Thymus (tissue), 14 donors: ENCODE data around the gene ANO10. TPM values are rescaled to one million over a fixed set of nuclear protein-coding genes. Genes with fewer than 3 reads are reported as not detected.
"Not testable (repeated sequence)": the region's sequence is repeated elsewhere in the genome, so short reads cannot be mapped to it uniquely, and the experiment has no call there.

Source experiments
- DNase-seq, 9 donors: peaks; one replicate each; pipeline ENCODE4 v3.0.0-alpha.2; 2013; ENCODE audit warnings: low spot score in 9 of 9, low read depth in 6 of 9, missing footprints in 1 of 9
- H3K27ac ChIP-seq, 2 donors: one replicate each; pipeline ENCODE4 v1.5.1; 2013; ENCODE audit warnings: control low read depth in 1 of 2, low read depth in 1 of 2, low read length in 1 of 2, mild to moderate bottlenecking in 1 of 2, moderate library complexity in 1 of 2
- H3K27me3 ChIP-seq, 2 donors: one replicate each; pipeline ENCODE4 v1.5.1; 2013; ENCODE audit warnings: low read length in 1 of 2; ENCODE audit not compliant: control insufficient read depth in 2 of 2, insufficient read depth in 1 of 2
- H3K36me3 ChIP-seq, 2 donors: one replicate each; pipeline ENCODE4 v1.5.1; 2013; ENCODE audit warnings: low read length in 1 of 2, mild to moderate bottlenecking in 1 of 2, moderate library complexity in 1 of 2; ENCODE audit not compliant: control insufficient read depth in 2 of 2, insufficient read depth in 2 of 2
- H3K4me1 ChIP-seq, 2 donors: one replicate each; pipeline ENCODE4 v1.5.1; 2013; ENCODE audit warnings: low read length in 2 of 2; ENCODE audit not compliant: control insufficient read depth in 2 of 2, insufficient read depth in 2 of 2
- H3K4me3 ChIP-seq, 2 donors: one replicate each; pipeline ENCODE4 v1.5.1; 2013; ENCODE audit warnings: low read length in 2 of 2, control low read depth in 1 of 2, mild to moderate bottlenecking in 1 of 2
- H3K9me3 ChIP-seq, 2 donors: one replicate each; pipeline ENCODE4 v1.5.1; 2013; ENCODE audit warnings: low read length in 1 of 2, mild to moderate bottlenecking in 1 of 2; ENCODE audit not compliant: control insufficient read depth in 2 of 2, insufficient read depth in 1 of 2
- WGBS: extraction: QIAGEN DNeasy Blood & Tissue Kit; methylation state at CpG from one replicate; pipeline ENCODE4 v1.1.7; 2013; 5-methylcytosine and 5-hydroxymethylcytosine counted together
- long read RNA-seq, 10 donors: transcript quantifications; one replicate each; lab custom pipeline, GENCODE V29; 2026
- polyA plus RNA-seq: library from polyadenylated mRNA; stranded (reverse); fragments of 200-250 nt; gene quantifications from one replicate; pipeline ENCODE4 v1.2.3, GENCODE V29; 2013
- total RNA-seq: library from RNA; stranded (reverse); fragments of 120-200 nt; gene quantifications from one replicate; pipeline ENCODE4 v1.2.4, GENCODE V29; 2013
- donor health status: healthy.

Gene ANO10
- total RNA-seq (5.2 TPM), polyA plus RNA-seq (8.7 TPM)
- long read RNA-seq, donor 1: 0 reads
- long read RNA-seq, donor 2, partial matches to known transcripts: 0 of 3 reads
- long read RNA-seq, donor 2, other reads (novel, unspliced or antisense): 0 of 3 reads
- long read RNA-seq, donor 3: 0 reads
- long read RNA-seq, donor 4, partial matches to known transcripts: 0 of 5 reads
- long read RNA-seq, donor 4, other reads (novel, unspliced or antisense): 5 of 5 reads
- long read RNA-seq, donor 5, partial matches to known transcripts: 0 of 1 reads
- long read RNA-seq, donor 5, other reads (novel, unspliced or antisense): 0 of 1 reads
- long read RNA-seq, donor 6, partial matches to known transcripts: 0 of 1 reads
- long read RNA-seq, donor 6, other reads (novel, unspliced or antisense): 0 of 1 reads
- long read RNA-seq, donor 7, partial matches to known transcripts: 0 of 1 reads
- long read RNA-seq, donor 7, other reads (novel, unspliced or antisense): 0 of 1 reads
- long read RNA-seq, donor 8, partial matches to known transcripts: 0 of 2 reads
- long read RNA-seq, donor 8, other reads (novel, unspliced or antisense): 0 of 2 reads
- long read RNA-seq, donor 9, partial matches to known transcripts: 0 of 1 reads
- long read RNA-seq, donor 9, other reads (novel, unspliced or antisense): 0 of 1 reads
- long read RNA-seq, donor 10: 0 reads

- H3K27ac ChIP-seq: peak within 1 kb of the TSS; percentile 47 to 64
- WGBS: 1% methylated on average over 80 of the region's 80 CpGs
- peak; percentile 68 to 93 (median 86) for DNase-seq
- peaks cover 3 to 13% of the 10 kb centered on the region in 2 donors for H3K27me3 ChIP-seq
- no peaks in the 10 kb centered on the region for H3K36me3 ChIP-seq
- H3K9me3 ChIP-seq: no peaks in the 10 kb centered on the region
- peaks cover 8 to 12% of the 10 kb centered on the region in 2 donors for H3K4me1 ChIP-seq
- H3K4me3 ChIP-seq: peak within 1 kb of the TSS; percentile 65 to 94
These were observed at the start of gene ANO10 for GRCh38 chr3:43621656-43622432. Gene ANO10 (minus strand): TSS chr3:43622011. CDS start chr3:43605852, 16,159 bp downstream.

- 97% methylated on average over 5 of the region's 5 CpGs for WGBS
- H3K4me1 ChIP-seq: no peaks in the 10 kb centered on the region
- H3K9me3 ChIP-seq: no peaks in the 10 kb centered on the region
- H3K36me3 ChIP-seq: no peaks in the 10 kb centered on the region
- H3K27ac ChIP-seq: no peak overlapping the region
- H3K27me3 ChIP-seq: no peaks in the 10 kb centered on the region
- DNase-seq: no peak
- H3K4me3 ChIP-seq: no peak overlapping the region
These were observed 49.1 kb upstream of the ANO10 start for GRCh38 chr3:43670635-43671522.

GRCh38 chr3:43665011-43665410, 43.2 kb upstream of the ANO10 start:
- not testable (repeated sequence) for H3K9me3 ChIP-seq, H3K36me3 ChIP-seq, H3K27me3 ChIP-seq, H3K4me1 ChIP-seq, H3K27ac ChIP-seq, H3K4me3 ChIP-seq, DNase-seq
- WGBS: 97% methylated on average over 3 of the region's 3 CpGs

- not testable (repeated sequence) for H3K4me1 ChIP-seq, H3K4me3 ChIP-seq, H3K36me3 ChIP-seq, H3K27me3 ChIP-seq, H3K27ac ChIP-seq, DNase-seq, H3K9me3 ChIP-seq
- 97% methylated on average over 1 of the region's 1 CpG for WGBS
These were observed 39.6 kb upstream of the ANO10 start for GRCh38 chr3:43661376-43661775.

- Histone ChIP-seq H3K27me3 (no peaks in the 10 kb centered on the region), H3K36me3 (no peaks in the 10 kb centered on the region), H3K4me3 (no peak overlapping the region), H3K4me1 (no peaks in the 10 kb centered on the region), H3K27ac (no peak overlapping the region), H3K9me3 (peaks cover 0 to 7% of the 10 kb centered on the region in 2 donors)
- DNase-seq: no peak
- 91% methylated on average over 13 of the region's 13 CpGs for WGBS
These were observed 37.6 kb upstream of the ANO10 start for GRCh38 chr3:43659250-43659880.

- H3K4me1 ChIP-seq, H3K27ac ChIP-seq, DNase-seq, H3K9me3 ChIP-seq, H3K4me3 ChIP-seq, H3K36me3 ChIP-seq, H3K27me3 ChIP-seq: not testable (repeated sequence)
- 96% methylated on average over 22 of the region's 22 CpGs for WGBS
These were observed 34.6 kb upstream of the ANO10 start for GRCh38 chr3:43656390-43656789.

GRCh38 chr3:43650345-43650744, 28.5 kb upstream of the ANO10 start:
- Histone ChIP-seq H3K27me3 (peaks cover 0 to 2% of the 10 kb centered on the region in 2 donors), H3K4me3 (no peak overlapping the region), H3K9me3 (no peaks in the 10 kb centered on the region), H3K27ac (no peak overlapping the region), H3K36me3 (no peaks in the 10 kb centered on the region), H3K4me1 (no peaks in the 10 kb centered on the region)
- 97% methylated on average over 1 of the region's 1 CpG for WGBS
- DNase-seq: no peak

GRCh38 chr3:43649365-43649968, 27.7 kb upstream of the ANO10 start:
- no peak overlapping the region for H3K4me3 ChIP-seq
- DNase-seq: no peak
- no peaks in the 10 kb centered on the region for H3K4me1 ChIP-seq
- no peaks in the 10 kb centered on the region for H3K9me3 ChIP-seq
- WGBS: 53% methylated on average over 6 of the region's 6 CpGs
- H3K27me3 ChIP-seq: peaks cover 0 to 2% of the 10 kb centered on the region in 2 donors
- H3K27ac ChIP-seq: no peak overlapping the region
- H3K36me3 ChIP-seq: no peaks in the 10 kb centered on the region
